ENCODE measurements around the gene HDLBP.

The HDLBP gene

DNA sequence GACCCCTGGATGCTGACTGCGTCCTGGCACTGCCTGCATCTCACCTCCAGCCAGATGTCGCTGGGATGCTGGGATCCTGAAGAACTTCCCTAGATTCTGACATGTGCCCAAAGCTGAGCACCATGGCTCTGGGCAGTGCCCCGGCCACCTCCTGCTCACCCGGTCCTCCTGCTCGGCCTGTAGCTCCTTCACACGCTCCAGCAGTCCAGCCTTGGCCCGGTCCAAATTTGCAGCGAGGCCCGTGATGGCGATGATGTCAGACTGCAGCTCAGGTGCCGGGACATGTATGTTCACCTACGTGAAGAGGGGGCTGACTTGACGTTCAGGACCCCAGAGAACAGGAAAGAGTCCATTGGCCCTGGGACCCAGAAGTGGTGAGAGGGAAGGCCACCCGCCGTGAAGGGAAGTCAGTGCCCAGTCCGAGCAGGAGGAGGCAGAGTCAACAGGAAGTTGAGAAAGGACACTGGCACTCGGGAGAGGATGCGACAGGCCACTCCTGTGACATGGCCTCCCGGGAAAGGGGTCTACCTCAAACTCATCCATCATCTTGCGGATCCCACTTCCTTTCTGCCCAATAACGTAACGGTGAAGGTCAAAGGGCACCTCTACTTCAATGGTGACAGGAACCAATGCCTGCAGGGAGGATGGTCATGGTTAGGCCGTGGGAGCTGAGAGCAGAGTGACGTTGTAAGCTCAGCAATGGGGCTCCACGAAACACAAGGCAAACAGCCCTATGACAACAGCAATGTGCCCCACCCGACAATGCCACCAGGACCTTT lies 80.3 kb downstream of the HDLBP start:
- Histone ChIP-seq H3K9ac (ENCODE audit: low read length in 5 of 5) (no peak overlapping the region), H3K9me3 (ENCODE audit: control insufficient read depth in 5 of 5, low read length in 5 of 5) (no peaks in the 10 kb centered on the region), H3K27ac (ENCODE audit: low read depth, low read length) (no peak overlapping the region), H3K27me3 (ENCODE audit: control insufficient read depth in 5 of 5, insufficient read depth in 4 of 5, low read length in 5 of 5) (no peaks in the 10 kb centered on the region), H3K4me1 (ENCODE audit: control insufficient read depth in 5 of 5, insufficient read depth in 5 of 5, low read length in 5 of 5) (peaks cover 4 to 24% (median 14%) of the 10 kb centered on the region in 5 donors), H3K4me3 (ENCODE audit: low read depth in 1 of 5, low read length in 5 of 5) (no peak overlapping the region), H3K36me3 (ENCODE audit: control insufficient read depth in 5 of 5, insufficient read depth in 5 of 5, low read length in 5 of 5) (peaks cover 7 to 100% (median 93%) of the 10 kb centered on the region in 5 donors)

DNA sequence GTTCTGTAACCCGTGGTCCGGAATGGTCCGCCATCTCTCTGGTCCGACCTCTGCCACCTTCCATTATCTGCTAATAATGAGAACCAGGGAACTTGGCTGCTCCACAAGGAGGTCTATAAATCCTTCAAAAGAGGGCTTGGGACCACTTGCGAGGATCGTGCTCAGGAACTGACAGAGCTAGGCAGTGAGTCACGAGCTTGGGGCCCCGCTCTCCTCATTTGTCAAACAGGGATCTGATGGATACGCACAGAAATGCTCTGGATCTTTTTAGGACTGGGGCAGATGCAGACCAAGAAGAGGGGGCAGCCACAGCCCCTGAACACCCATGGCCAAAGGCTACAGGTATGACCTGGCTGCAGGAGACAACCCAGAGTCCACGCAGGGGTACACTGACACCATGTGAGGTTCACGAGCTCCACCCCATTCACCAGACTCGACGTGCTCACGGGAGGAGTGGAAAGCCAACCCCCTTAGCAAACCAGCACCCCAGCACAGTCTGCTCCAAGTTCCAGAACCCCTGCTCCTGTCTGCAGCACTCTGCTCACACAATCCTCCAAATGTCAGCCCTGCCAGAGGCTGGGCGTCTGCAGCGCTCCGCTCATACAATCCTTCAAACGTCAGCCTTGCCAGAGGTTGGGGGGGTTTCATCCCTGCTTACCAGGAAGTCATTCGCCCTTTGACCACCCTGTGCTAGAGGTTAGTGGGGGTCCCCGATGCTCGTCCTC lies 81.2 kb downstream of the HDLBP start:
- Histone ChIP-seq H3K27me3 (ENCODE audit: control insufficient read depth in 5 of 5, insufficient read depth in 4 of 5, low read length in 5 of 5) (no peaks in the 10 kb centered on the region), H3K36me3 (ENCODE audit: control insufficient read depth in 5 of 5, insufficient read depth in 5 of 5, low read length in 5 of 5) (peaks cover 7 to 100% (median 93%) of the 10 kb centered on the region in 5 donors), H3K4me1 (ENCODE audit: control insufficient read depth in 5 of 5, insufficient read depth in 5 of 5, low read length in 5 of 5) (peaks cover 4 to 24% (median 14%) of the 10 kb centered on the region in 5 donors), H3K9me3 (ENCODE audit: control insufficient read depth in 5 of 5, low read length in 5 of 5) (no peaks in the 10 kb centered on the region), H3K4me3 (ENCODE audit: low read depth in 1 of 5, low read length in 5 of 5) (no peak overlapping the region), H3K9ac (ENCODE audit: low read length in 5 of 5) (no peak overlapping the region), H3K27ac (ENCODE audit: low read depth, low read length) (no peak overlapping the region)

GRCh38 chr2:241232736-241233575 lies 82.5 kb downstream of the HDLBP start:
- no peaks in the 10 kb centered on the region for H3K9me3 ChIP-seq (ENCODE audit: control insufficient read depth in 5 of 5, low read length in 5 of 5)
- H3K4me1 ChIP-seq (ENCODE audit: control insufficient read depth in 5 of 5, insufficient read depth in 5 of 5, low read length in 5 of 5) = peaks cover 4 to 24% (median 14%) of the 10 kb centered on the region in 5 donors
- H3K9ac ChIP-seq (ENCODE audit: low read length in 5 of 5) = peak overlapping the region in 1 of 5 donors; percentile 4
- H3K27ac ChIP-seq (ENCODE audit: low read depth, low read length) = no peak overlapping the region
- peaks cover 4 to 100% (median 93%) of the 10 kb centered on the region in 5 donors for H3K36me3 ChIP-seq (ENCODE audit: control insufficient read depth in 5 of 5, insufficient read depth in 5 of 5, low read length in 5 of 5)
- no peak overlapping the region for H3K4me3 ChIP-seq (ENCODE audit: low read depth in 1 of 5, low read length in 5 of 5)
- H3K27me3 ChIP-seq (ENCODE audit: control insufficient read depth in 5 of 5, insufficient read depth in 4 of 5, low read length in 5 of 5) = no peaks in the 10 kb centered on the region

DNA sequence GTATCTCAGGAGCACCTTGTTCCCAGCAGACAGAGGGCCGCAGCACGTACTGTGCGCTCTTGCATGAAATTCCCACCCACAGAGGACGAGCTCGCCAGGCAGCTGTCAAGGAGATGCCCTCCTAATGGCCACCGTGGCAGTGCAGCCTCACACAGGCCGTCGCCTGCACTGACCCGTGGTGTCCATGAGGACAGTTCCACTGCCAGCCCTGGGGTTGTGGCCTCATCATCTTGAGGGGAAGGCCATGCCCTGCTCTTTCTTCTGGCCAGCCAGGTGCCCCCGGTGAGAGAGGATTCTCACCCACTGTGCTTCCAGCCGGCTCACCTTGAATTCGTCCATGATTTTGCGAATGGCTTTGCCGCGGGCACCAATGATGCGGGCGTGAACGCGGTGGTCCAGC lies 85.0 kb downstream of the HDLBP start:
- H3K9ac ChIP-seq (ENCODE audit: low read length in 5 of 5) = no peak overlapping the region
- no peak overlapping the region for H3K4me3 ChIP-seq (ENCODE audit: low read depth in 1 of 5, low read length in 5 of 5)
- H3K36me3 ChIP-seq (ENCODE audit: control insufficient read depth in 5 of 5, insufficient read depth in 5 of 5, low read length in 5 of 5) = peaks cover 0 to 98% (median 91%) of the 10 kb centered on the region in 5 donors
- no peak overlapping the region for H3K27ac ChIP-seq (ENCODE audit: low read depth, low read length)
- no peaks in the 10 kb centered on the region for H3K27me3 ChIP-seq (ENCODE audit: control insufficient read depth in 5 of 5, insufficient read depth in 4 of 5, low read length in 5 of 5)
- H3K4me1 ChIP-seq (ENCODE audit: control insufficient read depth in 5 of 5, insufficient read depth in 5 of 5, low read length in 5 of 5) = peaks cover 4 to 24% (median 14%) of the 10 kb centered on the region in 5 donors
- H3K9me3 ChIP-seq (ENCODE audit: control insufficient read depth in 5 of 5, low read length in 5 of 5) = no peaks in the 10 kb centered on the region

GRCh38 chr2:241229563-241230401 lies 85.7 kb downstream of the HDLBP start:
- H3K27ac ChIP-seq (ENCODE audit: low read depth, low read length) = no peak overlapping the region
- no peaks in the 10 kb centered on the region for H3K9me3 ChIP-seq (ENCODE audit: control insufficient read depth in 5 of 5, low read length in 5 of 5)
- H3K27me3 ChIP-seq (ENCODE audit: control insufficient read depth in 5 of 5, insufficient read depth in 4 of 5, low read length in 5 of 5) = no peaks in the 10 kb centered on the region
- peaks cover 0 to 94% (median 86%) of the 10 kb centered on the region in 5 donors for H3K36me3 ChIP-seq (ENCODE audit: control insufficient read depth in 5 of 5, insufficient read depth in 5 of 5, low read length in 5 of 5)
- no peak overlapping the region for H3K9ac ChIP-seq (ENCODE audit: low read length in 5 of 5)
- H3K4me1 ChIP-seq (ENCODE audit: control insufficient read depth in 5 of 5, insufficient read depth in 5 of 5, low read length in 5 of 5) = peaks cover 2 to 24% (median 14%) of the 10 kb centered on the region in 5 donors
- no peak overlapping the region for H3K4me3 ChIP-seq (ENCODE audit: low read depth in 1 of 5, low read length in 5 of 5)

- no peaks in the 10 kb centered on the region for H3K27me3 ChIP-seq (ENCODE audit: control insufficient read depth in 5 of 5, insufficient read depth in 4 of 5, low read length in 5 of 5)
- H3K36me3 ChIP-seq (ENCODE audit: control insufficient read depth in 5 of 5, insufficient read depth in 5 of 5, low read length in 5 of 5) = peaks cover 0 to 86% (median 78%) of the 10 kb centered on the region in 5 donors
- H3K27ac ChIP-seq (ENCODE audit: low read depth, low read length) = no peak overlapping the region
These were observed 86.5 kb downstream of the HDLBP start for GRCh38 chr2:241228860-241229516.

DNA sequence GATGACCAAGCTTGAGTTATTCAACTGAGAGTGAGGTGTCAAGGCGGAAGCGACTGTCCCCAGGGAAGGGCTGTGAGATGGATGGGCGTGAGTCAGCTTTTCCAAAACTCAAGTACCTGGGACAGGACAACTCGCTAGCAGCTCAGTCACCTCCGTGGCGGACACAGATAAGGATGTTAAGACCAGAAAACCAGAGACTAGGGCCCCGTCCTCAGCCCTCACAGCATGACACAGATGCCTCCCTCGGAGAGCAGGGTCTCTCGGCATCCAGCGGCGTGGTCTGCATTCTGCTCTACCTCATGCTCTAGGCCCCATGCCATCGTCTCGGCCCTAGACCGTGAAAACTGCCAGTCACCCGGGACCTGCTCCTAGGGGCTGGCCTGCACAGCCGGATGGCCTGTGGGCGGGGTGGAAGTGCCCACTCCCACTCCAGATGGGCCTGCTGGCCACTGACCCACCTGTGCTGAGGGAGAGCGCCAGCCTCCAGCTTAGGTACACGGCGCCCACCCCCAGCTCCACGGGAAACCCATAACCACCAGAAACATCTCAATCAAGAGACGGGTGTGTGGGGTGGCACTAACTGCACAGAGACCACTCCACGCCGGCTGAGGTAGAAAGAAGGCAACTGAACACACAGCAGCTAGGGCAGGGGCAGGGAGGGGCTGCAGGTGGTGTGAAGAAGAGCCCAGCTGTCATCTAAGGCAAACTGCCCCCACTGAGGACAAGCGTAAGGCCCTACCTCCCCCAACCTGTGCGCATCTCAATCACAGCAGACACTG lies 87.2 kb downstream of the HDLBP start:
- H3K9me3 ChIP-seq (ENCODE audit: control insufficient read depth in 5 of 5, low read length in 5 of 5) = no peaks in the 10 kb centered on the region
- peaks cover 2 to 28% (median 20%) of the 10 kb centered on the region in 5 donors for H3K4me1 ChIP-seq (ENCODE audit: control insufficient read depth in 5 of 5, insufficient read depth in 5 of 5, low read length in 5 of 5)
- H3K9ac ChIP-seq (ENCODE audit: low read length in 5 of 5) = no peak overlapping the region
- H3K27me3 ChIP-seq (ENCODE audit: control insufficient read depth in 5 of 5, insufficient read depth in 4 of 5, low read length in 5 of 5) = no peaks in the 10 kb centered on the region
- H3K27ac ChIP-seq (ENCODE audit: low read depth, low read length) = no peak overlapping the region
- H3K4me3 ChIP-seq (ENCODE audit: low read depth in 1 of 5, low read length in 5 of 5) = no peak overlapping the region
- H3K36me3 ChIP-seq (ENCODE audit: control insufficient read depth in 5 of 5, insufficient read depth in 5 of 5, low read length in 5 of 5) = peaks cover 0 to 79% (median 71%) of the 10 kb centered on the region in 5 donors

More at GRCh38 chr2:241228860-241229516, 86.5 kb downstream of the HDLBP start:
- Histone ChIP-seq H3K9ac (ENCODE audit: low read length in 5 of 5) (no peak overlapping the region), H3K9me3 (ENCODE audit: control insufficient read depth in 5 of 5, low read length in 5 of 5) (no peaks in the 10 kb centered on the region), H3K4me1 (ENCODE audit: control insufficient read depth in 5 of 5, insufficient read depth in 5 of 5, low read length in 5 of 5) (peaks cover 2 to 31% (median 20%) of the 10 kb centered on the region in 5 donors), H3K4me3 (ENCODE audit: low read depth in 1 of 5, low read length in 5 of 5) (no peak overlapping the region)

GRCh38 chr2:241227594-241227993 lies 87.9 kb downstream of the HDLBP start:
- H3K9me3 ChIP-seq (ENCODE audit: control insufficient read depth in 5 of 5, low read length in 5 of 5) = no peaks in the 10 kb centered on the region
- no peaks in the 10 kb centered on the region for H3K27me3 ChIP-seq (ENCODE audit: control insufficient read depth in 5 of 5, insufficient read depth in 4 of 5, low read length in 5 of 5)
- H3K4me1 ChIP-seq (ENCODE audit: control insufficient read depth in 5 of 5, insufficient read depth in 5 of 5, low read length in 5 of 5) = peaks cover 0 to 21% (median 13%) of the 10 kb centered on the region in 5 donors
- H3K36me3 ChIP-seq (ENCODE audit: control insufficient read depth in 5 of 5, insufficient read depth in 5 of 5, low read length in 5 of 5) = peaks cover 0 to 73% (median 64%) of the 10 kb centered on the region in 5 donors
- no peak overlapping the region for H3K27ac ChIP-seq (ENCODE audit: low read depth, low read length)
- no peak overlapping the region for H3K4me3 ChIP-seq (ENCODE audit: low read depth in 1 of 5, low read length in 5 of 5)
- H3K9ac ChIP-seq (ENCODE audit: low read length in 5 of 5) = no peak overlapping the region

Measured in subcutaneous abdominal adipose tissue (tissue), 5 donors.